ENCODE measurements around the gene ELFN2. TPM values are rescaled to one million over a fixed set of nuclear protein-coding genes. Genes with fewer than 3 reads are reported as not detected.

The ELFN2 gene
- total RNA-seq, 1 donor from 2014 or later, result 0.82 TPM

DNA sequence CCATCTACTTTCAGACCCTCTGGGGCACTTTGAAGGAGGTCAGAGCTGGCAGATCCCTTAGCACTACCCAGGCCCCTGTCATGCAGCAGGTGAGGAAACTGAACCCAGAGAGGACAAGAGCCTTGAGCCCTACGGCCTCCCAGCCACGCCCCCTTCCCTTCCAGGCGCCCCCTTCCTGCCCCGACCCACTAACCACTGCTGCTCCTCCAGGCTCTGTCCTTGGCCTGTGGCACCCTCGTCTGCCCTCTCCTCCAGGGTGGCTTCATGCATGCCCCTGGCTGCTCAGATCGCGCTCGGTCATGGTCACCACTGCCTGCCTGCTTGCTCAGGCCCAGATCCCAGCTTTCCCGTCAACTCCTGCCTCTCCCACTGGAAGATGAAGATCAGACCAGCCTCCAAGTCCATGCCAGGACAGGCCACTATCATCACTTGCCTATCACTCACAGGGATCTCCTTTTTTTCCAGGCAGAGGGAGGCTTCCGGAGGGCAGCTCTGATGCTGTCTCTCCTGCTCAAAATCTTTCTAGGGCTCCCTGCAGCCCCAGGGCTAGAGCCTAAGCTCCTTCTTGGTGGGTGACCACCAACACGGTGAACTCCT lies 30.7 kb downstream of the ELFN2 start:
- DNase-seq (ENCODE audit: low spot score), result no peak
- Histone ChIP-seq H3F3A (ENCODE audit: low read depth) (no peaks in the 10 kb centered on the region), H2AFZ (replicated peaks) (no peak overlapping the region), H3K79me2 (ENCODE audit: low read depth) (no peaks in the 10 kb centered on the region), H3K9ac (no peak overlapping the region), H3K27ac (no peak overlapping the region), H3K4me3 (no peak overlapping the region), H3K27me3 (no peaks in the 10 kb centered on the region), H3K36me3 (no peaks in the 10 kb centered on the region), H3K9me3 (ENCODE audit: low read depth) (no peaks in the 10 kb centered on the region), H3K4me1 (peaks cover 13% of the 10 kb centered on the region), H3K4me2 (no peak overlapping the region), H4K20me1 (ENCODE audit: low read depth) (no peaks in the 10 kb centered on the region)
- H3K4me1 Mint-ChIP-seq, result peaks cover 30% of the 10 kb centered on the region
- H3K27me3 Mint-ChIP-seq (ENCODE audit: insufficient read depth, low read depth), result peaks cover 3% of the 10 kb centered on the region
- H3K36me3 Mint-ChIP-seq, result no peaks in the 10 kb centered on the region
- peak overlapping the region; percentile 31 for H3K4me3 Mint-ChIP-seq
- H3K27ac Mint-ChIP-seq, result peak overlapping the region; percentile 11
- no peak for TF ChIP-seq EZH2 (IDR thresholded peaks at IDR 0.05)
- TF ChIP-seq CTCF (IDR thresholded peaks at IDR 0.05), result no peak
- no peak for TF ChIP-seq EZH2phosphoT487 (IDR thresholded peaks at IDR 0.05)
- H3K9me3 Mint-ChIP-seq, result no peaks in the 10 kb centered on the region

DNA sequence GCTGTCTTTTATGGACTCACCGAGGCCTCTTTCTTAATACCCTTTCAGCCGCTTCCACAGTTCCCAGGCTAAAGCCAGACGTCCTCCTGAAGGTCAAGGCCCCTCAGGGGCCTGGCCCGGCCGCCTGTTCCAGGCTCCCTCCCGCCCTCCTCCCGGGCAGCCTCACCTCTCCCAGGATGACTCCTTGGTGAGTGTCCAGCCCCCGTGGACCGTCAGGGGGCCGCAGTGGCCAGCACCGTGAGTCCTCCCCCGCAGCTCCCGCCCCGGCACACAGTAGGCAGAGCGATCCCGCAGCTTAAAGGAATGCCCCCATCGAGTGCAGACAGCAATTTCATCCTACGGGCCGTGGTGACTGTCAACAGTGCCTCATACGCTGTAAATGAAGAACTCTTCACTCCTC lies 32.9 kb downstream of the ELFN2 start:
- Histone ChIP-seq H3K9ac (no peak overlapping the region), H3K4me2 (no peak overlapping the region), H3K4me3 (no peak overlapping the region), H3K9me3 (ENCODE audit: low read depth) (no peaks in the 10 kb centered on the region), H3K27me3 (no peaks in the 10 kb centered on the region), H3K27ac (no peak overlapping the region), H3F3A (ENCODE audit: low read depth) (no peaks in the 10 kb centered on the region), H4K20me1 (ENCODE audit: low read depth) (no peaks in the 10 kb centered on the region), H3K4me1 (peaks cover 9% of the 10 kb centered on the region), H3K36me3 (no peaks in the 10 kb centered on the region), H3K79me2 (ENCODE audit: low read depth) (no peaks in the 10 kb centered on the region), H2AFZ (replicated peaks) (no peak overlapping the region)
- DNase-seq (ENCODE audit: low spot score), result no peak
- Mint-ChIP-seq H3K9me3 (no peaks in the 10 kb centered on the region), H3K4me3 (peak overlapping the region; percentile 51), H3K36me3 (no peaks in the 10 kb centered on the region), H3K27me3 (ENCODE audit: insufficient read depth, low read depth) (peaks cover 3% of the 10 kb centered on the region), H3K27ac (peak overlapping the region; percentile 40), H3K4me1 (peaks cover 18% of the 10 kb centered on the region)
- no peak for TF ChIP-seq CTCF (IDR thresholded peaks at IDR 0.05)

- peak overlapping the region; percentile 51 for H3K4me3 Mint-ChIP-seq
- H3K79me2 ChIP-seq (ENCODE audit: low read depth), result no peaks in the 10 kb centered on the region
- H3K27ac ChIP-seq, result no peak overlapping the region
- no peaks in the 10 kb centered on the region for H3K36me3 Mint-ChIP-seq
- no peaks in the 10 kb centered on the region for H3K36me3 ChIP-seq
- H4K20me1 ChIP-seq (ENCODE audit: low read depth), result no peaks in the 10 kb centered on the region
- TF ChIP-seq CTCF (IDR thresholded peaks at IDR 0.05), result no peak
- no peaks in the 10 kb centered on the region for H3K27me3 ChIP-seq
- no peak overlapping the region for H3K4me3 ChIP-seq
- H3F3A ChIP-seq (ENCODE audit: low read depth), result no peaks in the 10 kb centered on the region
- H3K4me2 ChIP-seq, result no peak overlapping the region
- no peak overlapping the region for H3K9ac ChIP-seq
- no peaks in the 10 kb centered on the region for H3K9me3 ChIP-seq (ENCODE audit: low read depth)
- no peak overlapping the region for H2AFZ ChIP-seq (replicated peaks)
- no peak for DNase-seq (ENCODE audit: low spot score)
- H3K27me3 Mint-ChIP-seq (ENCODE audit: insufficient read depth, low read depth), result peaks cover 3% of the 10 kb centered on the region
- H3K27ac Mint-ChIP-seq, result peak overlapping the region; percentile 23
- H3K9me3 Mint-ChIP-seq, result no peaks in the 10 kb centered on the region
- peaks cover 16% of the 10 kb centered on the region for H3K4me1 Mint-ChIP-seq
- peaks cover 8% of the 10 kb centered on the region for H3K4me1 ChIP-seq
These were observed 33.5 kb downstream of the ELFN2 start for GRCh38 chr22:37393746-37394145.

Measured in neural progenitor cell (in vitro differentiated cells).